Stimulated activated CD4-positive, alpha-beta T cell treated with anti-CD3 and anti-CD28 coated beads, Interleukin-15, amount 100 ng/mL, for 48 hours (primary cell): ENCODE results near the gene KCNQ1.

Source experiments
- DNase-seq, 2 donors: peaks; one replicate each; pipeline ENCODE4 v3.0.0-alpha.2; 2020; ENCODE audit warnings: low read depth in 2 of 2

Gene KCNQ1

DNA sequence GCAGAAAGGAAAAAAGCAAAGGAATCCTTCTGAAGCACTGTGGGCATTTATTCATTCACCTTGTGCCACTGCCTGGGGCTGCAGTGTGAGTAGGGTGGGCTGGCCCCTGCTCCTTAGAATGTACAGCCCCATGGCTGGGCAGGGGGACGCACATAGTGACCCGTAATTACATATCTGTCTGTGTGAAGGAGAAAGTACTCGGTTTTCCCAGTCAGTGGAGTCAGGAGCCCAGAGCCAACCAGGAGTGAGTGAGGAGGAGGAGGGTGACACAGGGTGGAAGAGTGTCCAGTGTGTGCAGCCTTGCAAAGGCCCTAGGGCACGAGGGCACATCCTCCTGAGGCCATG lies 348.9 kb downstream of the KCNQ1 start:
- DNase-seq, result no peak

DNA sequence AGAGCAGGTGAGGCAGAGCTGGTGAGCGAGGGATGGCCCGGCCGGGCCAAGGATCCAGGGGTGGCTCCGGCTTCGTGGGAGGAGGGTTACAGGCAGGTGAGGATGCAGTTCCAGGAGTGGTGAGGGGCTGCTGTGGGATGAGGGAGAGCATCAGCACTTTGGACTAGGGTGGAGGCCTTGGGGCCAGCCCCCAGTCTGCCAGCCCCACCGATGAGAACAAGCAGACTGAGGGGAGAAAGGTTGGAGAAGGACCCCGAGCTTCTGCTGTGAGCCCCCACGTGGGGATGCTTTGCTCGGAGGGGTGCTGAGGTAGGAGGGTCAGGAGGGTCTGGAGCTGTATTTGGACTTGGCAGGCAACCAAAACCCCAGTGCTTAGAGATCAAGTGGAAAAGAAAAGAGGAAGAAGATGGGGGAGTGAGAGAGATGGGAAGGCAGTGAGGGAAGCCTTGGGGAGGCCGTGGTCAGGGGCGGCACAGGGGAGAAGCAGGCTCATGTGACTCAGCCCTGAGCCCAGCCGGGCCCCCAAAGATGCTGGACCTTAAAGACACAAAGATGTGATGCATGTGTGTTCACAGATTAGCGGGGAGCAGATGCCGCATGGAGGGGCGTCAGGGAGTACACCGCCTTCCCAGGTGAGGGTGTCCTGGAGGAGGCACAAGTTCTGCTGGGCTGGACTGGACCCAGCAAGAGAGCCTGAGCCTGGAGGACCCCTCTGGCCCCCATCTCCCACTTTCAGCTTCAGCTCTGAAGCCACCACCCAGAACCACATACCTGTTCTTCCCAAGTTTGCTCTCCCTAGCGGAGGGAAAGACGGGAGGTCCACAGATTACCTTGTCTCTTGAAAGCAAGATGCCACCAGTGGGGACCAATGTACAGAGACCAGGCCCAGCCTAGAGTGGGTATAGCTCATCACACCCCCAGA lies 349.5 kb downstream of the KCNQ1 start:
- DNase-seq, result no peak

DNA sequence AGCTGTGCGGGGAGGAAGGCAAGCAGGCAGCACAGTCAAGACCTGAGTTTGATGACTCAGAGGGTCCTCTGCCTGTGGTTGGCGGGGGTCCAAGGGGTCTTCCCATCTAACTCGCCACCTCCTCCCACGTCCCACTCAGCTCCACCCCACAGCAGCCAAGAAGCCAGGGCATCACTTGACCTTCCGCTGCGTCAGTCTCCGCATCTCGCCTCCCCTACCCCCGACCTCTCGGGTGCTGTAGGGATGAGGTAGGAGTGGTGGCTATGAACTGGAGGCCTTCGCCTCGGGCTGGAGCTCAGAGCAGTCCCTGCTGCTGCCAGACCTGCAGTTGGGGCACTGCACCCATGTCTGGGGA lies 350.1 kb downstream of the KCNQ1 start:
- DNase-seq, result no peak

DNA sequence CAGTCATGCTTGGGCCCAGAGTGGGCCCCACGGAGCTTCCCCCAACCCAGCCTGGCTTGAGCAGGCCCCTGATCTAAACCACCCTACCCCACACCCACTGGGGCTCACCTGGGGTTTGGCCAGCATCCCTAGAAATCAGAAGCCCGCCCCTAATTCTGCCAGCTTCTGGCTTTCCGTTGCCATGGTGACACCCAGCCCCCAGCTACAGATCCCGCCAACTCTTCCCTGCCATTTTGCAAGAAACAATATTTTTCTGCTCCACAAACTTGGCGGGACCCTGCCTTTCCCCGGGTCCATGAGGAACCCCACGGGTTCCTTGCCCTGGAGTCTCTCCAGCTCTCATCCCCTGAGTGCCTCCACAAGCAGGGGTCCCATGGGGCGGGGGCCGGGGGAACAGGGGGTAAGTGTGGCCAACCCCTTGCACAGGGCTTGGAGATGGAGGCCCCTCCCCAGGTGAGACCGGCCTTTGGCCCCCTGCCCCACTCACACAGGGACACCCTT lies 350.7 kb downstream of the KCNQ1 start:
- no peak for DNase-seq

DNA sequence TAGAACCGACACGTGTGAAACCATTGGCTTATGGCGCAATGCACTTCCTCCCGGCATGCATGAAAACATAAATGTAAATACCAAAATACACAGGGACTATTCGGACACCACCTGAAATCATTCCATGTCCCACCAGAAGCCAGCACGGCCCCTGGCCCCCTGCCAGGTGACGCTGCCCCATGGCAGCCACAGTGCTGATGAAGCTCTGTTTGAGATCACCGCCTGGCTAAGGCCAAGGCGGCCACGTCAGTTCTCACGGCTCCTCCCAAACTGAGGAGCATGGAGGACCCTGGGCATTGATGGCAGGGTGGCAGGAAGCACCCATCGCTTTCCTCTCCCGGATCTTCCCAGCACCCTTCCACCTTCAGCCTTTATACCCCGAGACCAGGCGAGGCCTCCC lies 351.3 kb downstream of the KCNQ1 start:
- no peak for DNase-seq

DNA sequence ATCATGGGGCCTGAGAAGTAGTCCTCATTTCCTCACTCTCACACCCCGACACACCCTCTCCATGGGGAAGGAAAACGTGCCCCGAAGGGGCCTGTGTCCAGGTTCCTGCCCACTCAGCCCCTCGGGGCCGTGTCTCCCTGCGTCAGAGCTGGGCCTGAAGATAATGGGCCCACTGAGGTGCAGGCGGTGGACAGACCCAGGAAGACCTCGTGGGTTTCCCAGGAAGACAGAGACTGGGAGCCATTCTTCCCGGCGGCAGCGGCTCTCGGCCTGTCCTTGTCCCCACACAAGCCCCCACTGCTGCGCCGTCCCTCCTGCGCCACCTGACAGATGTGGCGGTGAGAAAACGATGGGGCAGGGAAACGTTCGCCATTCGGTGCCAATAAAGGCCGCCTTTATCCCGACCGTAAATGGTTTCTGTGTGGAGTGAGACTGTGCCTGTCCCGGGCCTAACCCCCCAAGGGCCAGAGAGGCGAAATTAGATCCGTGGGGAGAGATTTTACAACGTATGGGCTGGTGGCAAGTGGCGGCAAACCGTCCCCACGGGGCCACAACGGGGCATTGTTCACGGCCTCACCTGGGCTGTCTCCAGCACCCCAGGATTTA lies 351.8 kb downstream of the KCNQ1 start:
- DNase-seq, result no peak

DNA sequence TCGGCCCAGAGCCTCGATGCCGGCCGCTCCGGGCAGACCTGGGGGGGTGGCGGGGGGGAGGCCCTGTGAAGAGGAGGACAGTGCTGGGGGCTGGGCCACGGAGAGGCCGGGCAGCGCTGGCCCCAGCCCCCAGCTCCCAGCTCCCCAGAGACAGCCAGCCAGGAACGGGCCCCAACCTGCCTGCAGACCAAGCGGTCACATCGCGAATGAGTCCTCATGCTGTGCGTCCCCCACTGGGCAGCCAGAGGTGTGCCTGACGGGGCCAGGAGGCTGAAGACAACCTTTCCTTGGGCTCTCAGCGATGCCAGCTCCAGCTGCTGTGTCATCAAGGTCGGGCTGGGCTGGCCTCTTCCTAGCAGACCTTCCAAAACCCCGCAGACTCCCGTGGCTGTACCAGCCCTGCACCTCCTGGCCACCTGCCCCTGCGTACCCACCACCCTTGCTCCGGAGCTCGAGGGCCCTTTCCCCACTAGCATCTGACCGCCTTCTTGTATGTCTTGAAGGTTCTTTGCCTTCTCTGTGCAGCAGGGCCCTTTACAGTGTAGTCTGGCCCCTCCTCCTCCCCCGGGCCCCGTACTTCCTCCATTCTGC lies 352.4 kb downstream of the KCNQ1 start:
- no peak for DNase-seq

DNA sequence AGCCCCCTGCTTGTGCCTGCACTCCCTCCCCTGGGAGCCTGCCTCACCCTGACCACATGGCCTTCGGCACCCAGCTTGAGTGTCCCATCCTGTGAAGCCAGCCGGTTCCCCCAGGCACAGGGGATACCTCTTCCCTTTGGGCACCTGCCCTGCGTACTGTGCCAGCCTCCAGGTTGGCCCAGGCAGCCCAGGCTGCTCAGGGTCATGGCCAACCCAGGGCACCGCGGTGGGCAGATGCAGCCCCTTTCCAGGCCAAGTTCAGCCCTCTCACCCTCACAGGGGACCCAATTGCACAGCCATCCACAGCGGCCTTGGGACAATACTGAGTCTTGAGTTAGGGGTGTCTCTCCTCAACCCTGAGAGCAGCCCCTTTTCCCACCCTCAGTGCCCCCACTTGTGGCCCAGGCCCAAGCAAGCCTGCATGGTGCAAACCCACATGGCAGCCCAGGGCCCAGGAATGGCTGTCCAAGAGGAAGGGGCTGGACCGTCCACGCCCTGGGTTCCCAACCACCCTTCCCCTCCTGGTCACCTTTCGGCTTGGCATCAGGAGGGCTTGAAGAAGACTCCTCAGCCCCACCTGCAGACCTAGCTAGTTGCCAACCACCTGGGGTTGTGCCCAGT lies 353.0 kb downstream of the KCNQ1 start:
- DNase-seq, result no peak

DNA sequence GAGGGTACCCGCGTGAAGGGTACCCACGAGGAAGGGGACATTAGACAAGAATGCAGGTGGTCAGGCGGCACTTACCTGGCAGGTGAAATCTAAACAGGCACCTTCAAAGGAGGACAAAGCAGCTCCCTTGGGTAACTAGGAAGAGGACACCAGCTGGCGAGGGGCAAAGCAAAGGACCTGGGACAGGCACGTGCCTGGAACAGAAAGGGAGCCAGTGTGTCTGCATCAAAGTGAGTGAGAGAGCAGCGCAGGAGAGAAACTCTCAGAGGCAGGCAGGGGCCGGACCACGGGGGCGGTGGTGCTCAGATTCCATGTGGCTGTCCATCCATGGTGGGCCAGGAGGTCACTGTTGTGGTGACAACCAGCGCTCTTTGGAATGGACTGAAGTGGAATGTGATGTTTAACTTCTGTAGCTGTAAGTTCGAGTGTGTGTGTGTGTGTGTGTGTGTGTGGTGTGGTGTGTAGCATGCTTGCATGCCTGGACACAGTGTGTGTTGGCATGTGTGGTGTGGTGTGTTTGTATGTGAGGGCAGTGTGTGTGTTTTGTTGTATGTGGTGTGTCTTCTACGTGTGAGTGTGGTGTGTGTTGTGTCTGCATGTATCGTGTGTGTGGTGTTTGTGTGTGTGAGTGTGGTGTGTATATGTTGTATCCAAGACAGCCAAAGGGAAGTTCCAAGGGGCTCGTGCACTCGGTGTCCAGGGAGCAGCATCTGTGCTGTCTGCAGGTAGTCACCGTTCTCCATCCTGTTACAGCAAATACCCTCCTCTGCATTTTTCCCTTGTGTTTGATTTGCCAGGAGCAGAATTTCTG lies 354.3 kb downstream of the KCNQ1 start:
- no peak for DNase-seq

DNA sequence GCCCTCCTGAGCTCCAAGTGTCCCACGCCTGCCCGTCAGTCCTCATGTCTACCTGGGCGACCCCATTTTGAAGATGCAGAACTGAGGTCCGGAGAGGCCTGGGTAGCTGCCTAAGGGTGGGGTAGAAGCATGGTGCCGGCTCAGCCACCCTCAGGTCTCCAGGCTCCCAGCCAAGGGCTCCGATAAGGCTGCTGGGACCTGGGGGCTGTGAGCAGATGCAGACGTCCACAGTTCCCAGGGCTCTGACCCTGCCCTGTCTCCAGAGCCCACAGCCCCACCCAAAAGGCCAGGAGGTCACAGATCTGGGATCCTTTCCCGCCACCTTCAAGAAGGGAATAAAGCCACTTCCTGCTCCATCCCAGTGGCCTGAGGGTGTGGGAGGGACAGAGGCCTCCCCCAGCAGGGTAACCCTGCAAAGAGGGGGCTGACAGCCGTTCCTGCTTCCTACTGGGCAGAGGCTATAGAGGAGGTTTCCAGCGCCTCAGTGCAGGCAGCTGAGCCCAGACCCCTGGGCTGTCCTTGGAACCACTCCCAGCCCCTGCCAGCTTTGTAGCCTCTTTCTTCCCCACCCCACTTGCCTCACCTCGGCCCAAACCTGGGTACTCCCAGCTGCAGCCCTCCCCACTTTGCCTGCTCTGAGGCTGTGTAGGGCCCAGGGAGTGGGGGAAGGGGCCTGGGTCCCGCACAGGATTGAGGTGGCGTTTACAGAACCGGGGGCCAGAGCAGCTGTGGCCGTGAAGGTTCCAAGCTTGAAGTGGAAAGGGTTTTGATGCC lies 355.3 kb downstream of the KCNQ1 start:
- no peak for DNase-seq

DNA sequence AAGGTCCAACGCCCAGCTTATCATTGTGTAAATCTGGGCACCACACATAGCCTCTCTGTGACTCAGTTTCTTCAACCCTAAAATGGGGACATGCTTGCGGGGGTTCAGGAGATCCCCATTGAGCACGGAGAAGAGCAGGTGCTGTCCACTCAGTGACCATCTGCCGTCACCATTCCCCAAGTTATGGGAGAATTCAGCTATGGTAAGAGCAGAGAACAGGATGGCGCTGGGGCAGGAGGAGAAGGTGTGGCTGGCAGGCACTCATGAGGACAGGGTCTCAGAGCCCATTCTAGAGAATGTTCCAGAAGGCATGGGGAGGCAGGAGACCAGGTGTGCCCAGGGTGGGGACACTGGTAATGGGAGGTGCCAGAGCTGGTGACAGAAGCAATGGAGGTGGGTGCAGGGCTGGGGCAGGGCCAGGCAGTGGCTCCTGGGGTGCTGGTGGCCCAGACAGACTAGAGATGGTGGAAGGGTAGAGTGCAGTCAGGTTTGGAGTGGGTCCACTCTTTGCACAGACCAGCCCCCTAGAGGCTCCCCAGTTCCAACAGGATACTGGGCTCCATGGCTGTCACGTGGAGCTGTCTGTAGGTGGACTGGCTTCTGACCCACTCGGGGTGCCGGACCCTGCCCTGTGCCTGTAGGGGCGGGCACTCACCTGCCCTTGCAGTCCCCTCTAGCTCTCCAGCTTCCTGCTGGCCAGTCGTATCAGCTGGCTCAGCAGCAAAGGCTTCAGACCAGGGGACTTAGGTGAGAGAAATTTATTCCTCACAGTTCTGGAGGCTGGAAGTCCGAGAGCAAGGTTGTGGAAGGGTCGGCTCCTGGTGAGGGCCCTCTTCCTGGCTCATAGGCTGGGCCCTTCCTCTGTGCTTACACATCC lies 356.1 kb downstream of the KCNQ1 start:
- no peak for DNase-seq

DNA sequence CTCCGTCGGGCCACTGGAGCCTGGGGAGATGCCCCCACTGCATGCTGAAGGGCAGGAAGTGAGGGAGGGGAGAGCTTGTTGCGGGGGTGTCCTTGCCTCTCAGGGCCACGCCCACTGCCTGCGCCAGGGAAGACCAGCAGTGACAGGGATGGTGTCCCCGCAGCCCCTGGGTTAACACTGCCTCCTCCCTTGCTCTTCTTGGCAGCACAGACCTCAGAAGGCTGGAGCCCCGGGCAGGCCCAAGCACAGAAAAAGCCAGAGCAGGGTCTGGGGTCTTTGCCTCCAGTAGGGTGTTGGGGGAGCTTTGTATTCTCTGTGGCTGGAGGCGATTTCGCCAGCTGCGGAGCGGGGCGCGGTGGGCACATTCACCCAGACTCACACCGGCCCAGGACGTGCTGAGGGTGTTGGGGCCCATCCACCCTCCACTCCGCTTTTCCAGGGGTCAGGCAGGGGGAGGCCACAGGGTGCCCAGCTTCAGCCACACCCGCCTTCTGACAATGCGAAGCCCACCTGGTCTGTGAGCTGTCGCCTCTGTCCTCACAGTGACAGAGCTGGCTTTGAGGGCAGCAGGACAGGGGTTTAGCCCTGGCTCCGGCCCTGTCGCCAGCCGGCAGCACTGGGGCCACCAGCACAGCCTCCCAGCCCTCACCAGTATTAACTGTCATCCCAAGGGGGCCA lies 357.0 kb downstream of the KCNQ1 start:
- DNase-seq, result no peak

DNA sequence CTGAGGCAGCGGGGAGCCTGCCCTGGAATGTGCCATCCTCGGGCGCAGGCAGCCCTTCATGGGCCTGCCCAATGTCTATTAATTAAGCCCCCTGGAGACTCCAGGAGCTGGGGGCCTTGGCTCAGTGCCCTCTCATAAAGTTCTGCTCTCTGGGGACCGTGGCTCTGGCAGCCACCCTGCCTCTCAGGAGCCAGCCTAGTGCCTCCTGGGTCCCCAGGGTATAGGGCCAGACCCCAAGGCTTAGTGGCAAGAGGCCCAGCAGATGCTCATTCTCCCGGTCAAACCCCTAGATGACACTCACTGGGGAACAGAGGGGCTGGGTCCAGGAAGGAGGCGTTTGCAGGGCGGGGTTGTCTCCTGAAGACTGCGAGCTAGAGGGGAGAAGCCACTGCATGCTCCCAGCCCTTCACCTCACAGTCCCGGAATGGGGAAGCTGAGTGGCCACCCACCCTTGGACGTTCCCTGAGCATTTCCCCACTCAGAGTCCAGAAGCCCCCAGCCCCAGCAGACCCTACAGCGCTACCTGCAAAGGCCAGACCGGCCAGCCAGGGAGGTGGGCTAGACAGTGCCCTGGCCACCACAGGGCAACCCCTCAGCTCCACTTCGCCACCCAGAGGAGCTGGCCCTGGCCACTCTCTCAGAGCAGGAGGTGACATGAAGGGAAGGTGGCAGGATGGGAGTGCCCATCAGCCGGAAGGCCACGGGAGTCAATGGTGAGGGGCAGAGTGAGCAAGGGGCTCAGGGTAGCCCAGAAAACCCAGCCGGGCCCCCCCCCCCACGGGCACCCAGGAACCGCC lies 357.8 kb downstream of the KCNQ1 start:
- DNase-seq, result no peak

DNA sequence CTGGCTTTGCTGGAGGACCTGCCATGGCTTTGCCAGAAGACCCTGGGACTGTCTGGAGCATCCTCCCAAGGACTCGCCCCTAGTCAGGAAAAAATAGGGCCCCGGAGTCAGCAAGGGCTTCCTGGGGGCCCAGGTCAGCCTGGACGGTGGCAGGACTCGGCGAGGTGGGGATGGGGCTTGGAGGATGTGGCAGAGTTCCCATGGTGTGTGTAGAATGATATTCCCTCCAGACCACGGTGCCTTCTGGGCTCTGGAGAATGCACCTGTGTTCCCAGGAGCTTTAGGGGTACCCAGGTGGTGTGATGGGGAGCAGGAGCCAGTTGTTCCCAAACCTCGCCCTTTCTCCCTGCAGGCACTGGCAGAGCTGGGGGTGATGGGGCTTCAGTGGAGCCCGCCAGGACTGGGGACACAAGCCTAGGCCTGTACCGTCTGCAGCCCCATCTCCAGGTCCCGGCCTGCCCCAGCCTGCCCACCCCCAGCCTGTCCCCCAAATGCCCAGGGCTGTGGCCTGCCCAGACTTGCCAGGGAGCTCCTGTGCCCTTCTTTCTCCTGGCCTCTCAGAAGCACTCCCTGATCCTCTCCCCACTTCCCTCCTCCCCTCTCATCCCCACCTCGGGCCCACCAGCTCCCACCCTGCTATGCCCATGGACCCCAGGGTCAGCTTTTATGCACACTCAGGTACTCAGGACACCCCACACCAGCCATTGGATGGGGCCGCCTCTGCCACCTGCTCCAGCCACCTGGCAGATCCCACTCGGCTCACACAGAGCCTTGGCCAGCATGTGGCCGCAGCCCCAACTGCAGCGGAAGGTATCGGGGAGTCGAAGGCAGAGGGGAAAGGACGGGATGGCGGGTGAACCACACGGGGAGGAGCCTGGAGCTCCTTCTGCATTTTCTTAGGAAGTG lies 358.6 kb downstream of the KCNQ1 start:
- no peak for DNase-seq

DNA sequence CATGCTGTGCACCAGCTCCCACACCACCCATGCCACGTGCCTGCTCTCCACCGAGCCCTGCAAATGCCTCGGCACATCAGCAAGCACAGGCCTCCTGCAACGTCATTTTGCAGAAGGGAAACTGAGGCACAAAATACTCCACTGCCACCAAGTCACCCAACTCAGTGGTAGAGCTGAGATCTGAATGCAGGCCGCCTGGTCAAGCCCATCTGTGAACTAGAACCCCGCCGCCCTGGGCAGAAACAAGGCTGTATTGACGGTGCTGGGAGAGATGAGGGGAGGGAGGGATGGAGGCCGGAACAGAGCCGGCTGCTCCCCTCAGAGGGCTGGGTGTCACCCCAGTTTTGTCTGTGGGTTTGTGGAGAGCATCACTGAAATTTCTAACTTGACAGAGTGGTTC lies 359.4 kb downstream of the KCNQ1 start:
- no peak for DNase-seq

DNA sequence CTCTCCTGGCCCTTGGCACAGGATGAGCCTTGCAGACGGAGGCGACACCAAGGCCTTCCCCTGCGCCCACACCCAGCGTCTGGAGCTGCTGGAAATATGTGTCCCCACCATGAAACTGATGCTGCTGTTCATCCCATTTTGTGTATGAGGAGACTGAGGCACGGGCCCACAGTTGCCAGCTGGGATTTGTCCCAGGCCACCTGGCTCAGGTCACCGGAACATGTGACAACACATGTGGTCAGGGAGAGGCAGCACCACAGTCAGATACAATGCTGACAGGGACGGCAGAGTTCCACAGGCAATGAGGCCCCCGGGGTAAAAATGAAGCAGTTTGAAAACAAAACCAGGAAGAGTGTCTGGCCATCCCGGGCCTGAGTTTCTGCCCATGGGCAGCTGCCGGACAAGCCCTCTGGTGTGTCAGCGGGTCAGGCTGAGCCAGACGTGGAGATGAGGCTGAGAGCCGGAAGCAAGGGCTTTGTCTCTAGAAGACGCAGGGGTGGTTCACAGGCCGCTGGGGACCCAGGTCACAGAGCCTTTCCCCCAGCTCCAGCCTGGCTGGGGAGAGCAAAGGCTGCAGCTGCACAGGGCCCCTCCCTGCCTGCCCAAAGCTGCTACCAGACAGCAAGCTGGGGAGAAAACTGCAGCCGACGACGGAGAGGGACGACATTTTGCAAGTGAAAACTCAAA lies 360.0 kb downstream of the KCNQ1 start:
- no peak for DNase-seq
